Stimulated activated CD4-positive, alpha-beta T cell treated with anti-CD3 and anti-CD28 coated beads, Interleukin-12 subunit alpha, Interleukin-12 subunit beta, amount 100 ng/mL, for 48 hours (primary cell): ENCODE data around the gene NRTN.
"Not testable (repeated sequence)": the region's sequence is repeated elsewhere in the genome, so short reads cannot be mapped to it uniquely, and the experiment has no call there.

Experiments used
- DNase-seq, 3 donors: peaks; one replicate each; pipeline ENCODE4 v3.0.0-alpha.2; 2020; ENCODE audit warnings: low read depth in 2 of 3, low spot score in 1 of 3

NRTN gene

GRCh38 chr19:5864725-5865486 lies 60.0 kb downstream of the NRTN start:
- DNase-seq, result no peak

DNA sequence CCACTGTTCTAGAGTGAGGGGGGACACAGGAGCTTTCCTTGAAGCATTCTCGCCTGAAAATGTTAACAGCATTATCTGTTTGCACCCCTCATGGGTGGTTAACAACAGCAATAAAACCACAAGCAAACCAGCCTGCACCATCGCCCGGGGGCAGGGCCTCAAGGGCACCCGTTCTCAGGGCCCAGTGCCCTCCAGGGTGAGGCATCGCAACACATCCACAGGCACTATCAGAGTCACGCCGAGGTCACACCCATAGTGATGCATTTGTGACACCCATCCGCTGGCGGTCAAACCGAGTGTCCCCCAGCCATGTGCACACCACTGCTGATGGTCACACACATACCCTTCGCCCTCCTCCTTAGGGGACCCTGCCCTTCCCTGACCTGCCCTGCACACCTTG lies 60.9 kb downstream of the NRTN start:
- DNase-seq, result no peak

- no peak for DNase-seq
Measured at GRCh38 chr19:5867201-5868136, 62.6 kb downstream of the NRTN start.

DNA sequence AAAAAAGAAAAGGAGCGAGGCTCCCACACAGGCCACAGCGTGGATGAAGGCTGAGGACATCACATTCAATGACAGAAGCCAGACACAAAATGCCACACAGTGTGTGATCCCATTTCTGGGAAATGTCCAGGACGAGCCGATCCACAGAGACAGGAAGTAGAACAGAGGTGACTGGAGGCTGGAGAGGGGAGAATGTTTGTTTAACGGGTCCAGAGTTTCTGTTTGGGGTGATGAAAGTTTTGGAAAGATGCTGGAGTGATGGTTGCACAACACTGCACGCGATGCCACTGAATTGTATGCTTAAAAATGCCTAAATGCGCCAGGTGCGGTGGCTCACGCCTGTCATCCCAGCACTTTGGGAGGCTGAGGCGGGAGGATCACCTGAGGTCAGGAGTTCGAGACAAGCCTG lies 66.1 kb downstream of the NRTN start:
- no peak for DNase-seq

- DNase-seq, result no peak
Measured at GRCh38 chr19:5873617-5874199, 68.8 kb downstream of the NRTN start.

- not testable (repeated sequence) for DNase-seq
Measured at GRCh38 chr19:5874496-5874895, 69.6 kb downstream of the NRTN start.

GRCh38 chr19:5877427-5877826 lies 72.6 kb downstream of the NRTN start:
- DNase-seq, result no peak

- DNase-seq, result no peak
Measured at GRCh38 chr19:5877882-5878281, 73.0 kb downstream of the NRTN start.
